Measurements from ENCODE around the gene ZNF440.

The ZNF440 gene

DNA sequence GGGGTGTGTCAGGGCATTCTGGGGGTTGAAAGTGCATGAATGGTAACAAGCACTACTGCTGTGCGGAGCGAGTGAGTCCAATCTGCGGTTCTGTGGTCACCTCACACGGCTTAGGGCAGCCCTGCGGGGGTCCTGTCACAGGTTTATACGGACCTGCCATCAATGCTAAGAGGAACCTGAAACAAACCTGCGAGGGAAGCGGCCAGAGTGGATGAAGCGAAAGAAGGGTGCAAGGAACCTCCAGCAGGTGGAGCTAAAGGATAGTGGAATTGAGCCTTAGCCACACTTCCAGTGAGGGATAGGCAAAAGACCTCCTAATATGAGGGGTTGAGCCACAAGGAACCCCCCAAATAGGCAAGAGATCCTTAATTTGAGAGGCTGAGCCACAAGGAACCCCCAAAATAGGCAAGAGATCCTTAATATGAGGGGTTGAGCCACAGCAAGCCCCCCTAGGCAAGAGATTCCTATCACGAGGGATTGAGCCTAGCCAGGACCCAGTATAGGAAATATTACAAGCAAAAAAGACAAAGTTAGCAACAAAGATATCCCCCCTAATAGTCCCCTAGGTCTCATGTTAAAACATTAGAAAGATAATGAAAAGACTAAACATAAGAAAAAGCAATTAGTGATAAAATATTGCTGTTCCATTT lies 67.2 kb downstream of the ZNF440 start:
- peak in 34 of 56 donors; percentile 0 to 61 (median 10) for DNase-seq

DNA sequence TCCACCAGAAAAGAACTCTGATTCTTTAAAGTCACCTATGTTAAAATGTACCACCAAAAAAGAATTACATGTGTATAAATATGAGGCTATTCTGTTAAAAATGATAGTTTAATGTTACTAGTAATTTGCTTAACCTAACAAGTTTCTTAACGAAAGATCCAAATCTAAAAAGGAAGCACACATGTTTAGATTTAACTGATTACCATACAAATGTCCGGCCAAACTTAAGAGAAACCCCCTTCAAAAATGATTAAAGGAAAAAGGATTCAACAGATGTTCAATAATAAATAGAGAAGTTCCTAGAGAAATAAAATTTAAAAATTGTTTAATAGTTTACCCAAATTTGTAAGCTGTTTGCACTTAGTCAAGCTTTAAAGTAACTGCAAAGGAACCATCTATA lies 68.5 kb downstream of the ZNF440 start:
- DNase-seq, result no peak
